HG03439 (cell line): ENCODE results near the gene ADGRA3.

Experiments
- ATAC-seq: cut with Tn5 transposase; IDR thresholded peaks from one replicate; pipeline ENCODE4 v1.9.1; 2021; ENCODE audit warnings: mild to moderate bottlenecking, moderate library complexity; ENCODE audit not compliant: unreplicated experiment

Gene ADGRA3

DNA sequence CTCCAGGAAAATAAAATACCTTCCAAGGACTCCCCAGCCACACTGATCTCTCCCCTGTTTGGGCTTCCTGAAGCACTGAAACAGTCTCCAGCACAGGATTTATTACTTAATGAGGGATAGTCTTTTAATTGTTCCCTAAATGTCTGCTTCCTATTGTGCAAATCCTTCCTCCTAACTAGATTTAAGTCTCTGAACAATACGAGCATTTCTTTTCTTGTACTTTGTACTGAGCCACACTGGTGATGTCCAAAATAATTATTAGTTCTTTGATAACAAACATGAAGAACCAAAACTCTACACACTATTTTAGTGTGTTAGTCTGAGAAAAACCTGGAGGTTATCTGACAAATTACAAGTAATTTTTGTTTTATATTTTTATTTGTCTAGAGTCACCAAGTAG lies 5.1 kb downstream of the ADGRA3 start:
- ATAC-seq = no peak

GRCh38 chr4:22508376-22508775 lies 7.5 kb downstream of the ADGRA3 start:
- no peak for ATAC-seq

DNA sequence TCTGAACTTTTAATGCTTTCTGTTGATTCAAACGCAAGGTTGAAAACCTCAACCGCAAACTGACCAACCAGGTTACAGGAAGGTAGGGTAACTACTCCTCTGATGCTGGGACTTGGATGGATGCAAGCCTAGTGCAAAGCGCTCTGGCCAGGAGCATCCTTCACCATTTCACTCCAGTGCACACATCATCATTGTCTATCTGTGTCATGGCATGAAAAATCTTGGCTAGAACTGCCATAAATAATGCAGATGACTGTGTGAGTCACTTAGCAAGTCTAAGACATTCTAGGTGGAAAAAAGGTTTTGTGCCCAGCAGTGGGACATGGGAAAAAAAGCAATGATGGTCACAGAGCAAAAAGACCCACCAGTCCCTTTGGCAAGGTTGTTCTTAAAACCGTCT lies 10.9 kb downstream of the ADGRA3 start:
- ATAC-seq = no peak

GRCh38 chr4:22504447-22504846 lies 11.4 kb downstream of the ADGRA3 start:
- ATAC-seq = no peak

GRCh38 chr4:22502895-22503814 lies 12.7 kb downstream of the ADGRA3 start:
- ATAC-seq = no peak

GRCh38 chr4:22501715-22502095 lies 14.2 kb downstream of the ADGRA3 start:
- ATAC-seq = no peak

GRCh38 chr4:22500831-22501714 lies 14.8 kb downstream of the ADGRA3 start:
- ATAC-seq = no peak

- no peak for ATAC-seq
These were observed 15.7 kb downstream of the ADGRA3 start for GRCh38 chr4:22500128-22500611.

GRCh38 chr4:22498866-22499265 lies 17.0 kb downstream of the ADGRA3 start:
- ATAC-seq = no peak

DNA sequence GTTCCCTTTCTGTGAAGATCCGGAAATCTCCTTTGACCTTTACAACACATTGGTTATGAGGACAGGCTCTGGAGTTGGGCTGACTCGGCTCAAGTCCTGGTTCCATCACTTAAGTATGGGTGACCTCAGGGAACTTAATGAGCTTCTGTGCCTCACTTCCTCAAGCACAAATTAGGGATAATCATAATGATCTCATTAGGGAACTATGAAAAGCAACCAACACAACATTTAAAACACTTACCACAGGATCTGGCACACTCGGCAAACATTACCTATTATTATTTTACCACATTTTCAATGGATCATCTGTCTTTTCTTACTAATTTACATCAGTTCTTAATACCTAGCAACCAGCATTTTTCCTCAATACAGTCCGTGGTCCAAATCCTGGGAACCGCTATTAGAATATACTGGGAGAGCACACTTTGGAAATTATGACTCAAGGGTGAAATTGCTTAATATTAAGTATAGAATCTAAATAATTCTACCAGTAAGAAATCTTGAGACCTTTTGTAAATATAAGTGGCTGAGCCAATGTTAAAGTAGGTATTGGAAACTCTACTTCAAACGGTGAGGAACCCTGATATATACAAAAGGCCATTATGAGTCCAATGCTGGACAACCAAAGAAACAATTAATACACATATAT lies 19.6 kb downstream of the ADGRA3 start:
- no peak for ATAC-seq

GRCh38 chr4:22493523-22493922 lies 22.3 kb downstream of the ADGRA3 start:
- ATAC-seq = no peak

- ATAC-seq = no peak
These were observed 22.9 kb downstream of the ADGRA3 start for GRCh38 chr4:22492987-22493386.

- ATAC-seq = no peak
These were observed 23.9 kb downstream of the ADGRA3 start for GRCh38 chr4:22491939-22492338.

DNA sequence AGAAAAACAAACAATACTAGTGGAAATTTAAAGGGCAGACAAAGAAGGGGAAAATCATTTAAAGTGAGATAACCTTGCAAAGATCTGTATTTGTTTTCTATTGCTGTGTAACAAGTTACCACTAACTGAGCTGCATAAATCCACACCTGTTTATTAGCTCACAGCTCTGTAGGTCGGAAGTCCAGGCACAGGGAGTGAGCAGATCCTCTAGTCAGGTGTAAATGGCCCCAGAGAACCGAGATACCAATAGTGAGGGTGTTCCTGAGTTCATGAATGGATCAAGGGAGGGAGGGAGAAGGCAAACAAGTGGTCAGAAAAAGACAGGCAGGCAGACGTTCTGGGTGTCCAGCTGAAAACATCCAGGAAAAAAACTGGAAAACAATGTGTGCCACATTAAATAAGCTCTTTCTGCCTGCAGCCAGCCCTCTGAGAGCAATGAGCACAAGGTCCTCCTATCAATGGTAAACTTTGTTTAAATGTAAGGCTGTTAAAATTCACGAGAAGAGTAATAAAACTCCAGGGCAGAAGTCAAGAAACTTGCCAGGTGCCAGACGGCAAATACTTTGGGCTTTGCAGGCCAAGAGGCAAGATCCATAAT lies 25.0 kb downstream of the ADGRA3 start:
- no peak for ATAC-seq

DNA sequence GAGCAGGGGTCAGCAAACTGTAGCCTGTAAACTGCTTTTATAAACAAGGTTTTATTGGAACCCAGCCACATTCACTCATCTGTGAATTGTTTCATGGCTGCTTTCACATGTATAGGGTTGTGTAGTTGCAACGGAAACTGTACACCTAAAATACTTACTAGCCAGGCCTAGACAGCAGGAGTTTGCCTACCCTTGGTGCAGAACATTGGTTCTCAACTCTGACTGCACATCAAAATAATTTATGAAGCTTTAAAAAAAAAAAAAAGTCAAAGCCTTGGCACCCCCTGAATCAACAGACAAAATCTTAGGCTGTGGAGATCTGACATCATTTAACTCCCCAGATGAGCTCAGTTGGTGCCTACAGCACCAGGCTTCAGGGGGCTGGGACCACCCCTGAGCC lies 27.8 kb downstream of the ADGRA3 start:
- ATAC-seq = no peak

DNA sequence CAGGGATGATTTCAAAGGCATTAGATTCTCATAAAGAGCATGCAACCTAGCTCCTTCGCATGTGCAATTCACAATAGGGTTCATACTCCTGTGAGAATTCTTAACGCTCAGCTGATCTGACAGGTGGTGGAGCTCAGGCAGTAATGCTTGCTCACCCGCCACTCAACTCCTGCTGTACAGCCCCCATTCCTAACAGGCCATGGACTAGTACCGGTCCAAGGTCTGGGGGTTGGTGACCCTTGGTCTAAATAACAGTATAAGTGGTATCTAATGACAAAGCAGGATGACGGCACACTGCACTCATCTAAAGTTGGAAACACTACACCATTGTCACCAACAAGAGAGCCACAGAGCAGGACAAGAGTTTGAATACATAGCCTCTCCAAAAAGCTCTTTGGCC lies 28.5 kb downstream of the ADGRA3 start:
- no peak for ATAC-seq

DNA sequence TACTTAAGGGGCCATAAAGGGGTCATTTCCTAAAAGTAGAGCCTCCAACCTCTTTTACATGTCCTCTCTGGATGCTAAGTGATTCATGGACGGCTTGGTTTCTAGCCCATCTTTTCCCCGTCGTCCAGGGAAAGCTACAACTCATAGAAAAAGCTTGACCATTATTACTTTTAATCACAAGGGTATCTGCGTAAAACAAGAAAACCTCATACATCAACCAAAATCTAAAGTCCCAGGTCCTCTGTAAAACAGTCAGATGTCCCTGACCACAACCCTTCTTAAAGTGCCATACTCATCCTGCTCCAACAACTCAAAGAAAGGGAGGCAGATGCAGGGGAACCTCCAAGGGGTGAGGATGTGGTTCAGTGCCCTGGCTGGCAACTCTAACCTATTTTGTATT lies 29.6 kb downstream of the ADGRA3 start:
- no peak for ATAC-seq

GRCh38 chr4:22485737-22486136 lies 30.1 kb downstream of the ADGRA3 start:
- ATAC-seq = no peak

DNA sequence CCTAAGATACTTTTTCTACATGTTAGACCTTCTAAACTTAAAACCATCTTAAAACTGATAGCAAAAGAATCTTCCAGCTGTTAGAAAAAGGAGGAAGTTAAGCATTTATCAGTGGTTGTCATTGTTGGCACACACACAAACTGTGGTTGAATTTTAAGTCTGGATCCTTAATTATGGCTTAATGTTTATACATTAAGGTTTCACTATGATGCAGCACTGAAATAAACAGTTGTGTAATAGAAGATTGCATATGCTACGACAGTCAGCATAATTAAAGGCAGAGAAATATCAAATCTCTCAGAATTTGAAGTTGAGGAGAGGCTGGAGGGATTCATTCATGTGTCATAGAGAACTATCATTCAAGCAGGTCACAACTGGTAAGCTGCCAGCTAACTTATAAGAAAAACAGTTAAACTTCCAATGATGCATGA lies 32.3 kb downstream of the ADGRA3 start:
- ATAC-seq = no peak

DNA sequence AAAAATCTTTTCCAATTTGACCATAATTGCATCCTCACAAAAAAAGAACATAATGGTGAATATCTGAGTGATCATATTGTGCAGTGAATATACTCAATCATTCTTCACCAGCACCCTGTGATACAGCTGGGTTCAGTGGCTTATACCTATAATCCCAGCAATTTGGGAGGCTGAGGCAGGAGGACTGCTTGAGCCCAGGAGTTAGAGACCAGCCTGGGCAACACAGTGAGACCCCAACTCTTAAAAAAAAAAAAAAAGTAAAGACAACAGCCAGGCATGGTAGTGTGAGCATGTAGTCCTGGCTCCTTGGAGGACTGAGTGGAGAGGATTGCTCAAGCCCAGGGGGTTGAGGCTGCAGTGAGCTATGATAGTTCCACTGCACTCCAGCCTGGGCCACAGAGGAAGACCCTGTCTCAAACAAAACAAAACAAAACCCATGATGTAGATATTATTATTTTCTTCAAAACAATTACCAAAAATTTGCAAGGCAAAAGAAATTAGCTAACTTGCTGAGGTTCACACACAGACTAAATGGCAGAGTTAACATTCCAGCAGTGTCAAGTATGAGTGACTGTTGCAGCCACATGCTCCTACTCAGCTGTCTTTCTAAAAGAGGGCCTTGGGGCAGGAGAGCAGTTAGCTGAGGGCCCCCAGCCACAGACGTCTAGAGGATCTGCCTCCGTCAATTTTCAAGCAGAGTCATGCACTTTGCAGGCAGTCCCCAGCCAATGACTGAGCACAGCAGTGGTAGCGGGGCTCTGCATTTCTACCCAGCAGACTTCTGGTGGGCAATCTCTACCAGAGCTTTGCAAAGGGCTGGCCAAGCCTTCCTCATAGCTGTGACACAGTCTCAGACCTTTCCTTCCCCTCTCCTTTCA lies 33.4 kb downstream of the ADGRA3 start:
- no peak for ATAC-seq
